Keratinocyte (primary cell): ENCODE data around the gene PDE11A. TPM values are rescaled to one million over a fixed set of nuclear protein-coding genes. Genes with fewer than 3 reads are reported as not detected.
A peak's percentile ranks its signal among the peaks of the same experiment; 100 is the strongest.

Experiments
- DNase-seq: peaks from one replicate; pipeline ENCODE4 v3.0.0-alpha.2; 2011; ENCODE audit warnings: low read depth, missing footprints, low spot score
- FAIRE-seq: peaks from 2 replicates; lab custom pipeline; 2011; peaks lifted over from hg19 to GRCh38; lab: Jason Lieb, UNC
- H2AFZ ChIP-seq: 2 replicates; pipeline ENCODE4 v1.6.0; 2012; ENCODE audit warnings: low read length, control low read depth, inconsistent platforms; ENCODE audit not compliant: control insufficient read depth
- H3K27ac ChIP-seq: 2 replicates; pipeline ENCODE4 v1.5.1; 2011; ENCODE audit warnings: low read length; ENCODE audit not compliant: control insufficient read depth, insufficient read depth
- H3K27me3 ChIP-seq: 3 replicates; pipeline ENCODE4 v1.6.0; 2011; ENCODE audit warnings: low read length; ENCODE audit not compliant: control insufficient read depth, insufficient read depth; ENCODE audit errors: extremely low read depth
- H3K36me3 ChIP-seq, 2 experiments: 2 replicates in 1 of 2; 3 replicates in 1 of 2; pipeline ENCODE4 v1.5.1; 2011; ENCODE audit warnings: low read length in 2 of 2, mild to moderate bottlenecking in 1 of 2; ENCODE audit not compliant: control insufficient read depth in 2 of 2, insufficient read depth in 2 of 2; ENCODE audit errors: extremely low read depth in 1 of 2
- H3K4me1 ChIP-seq: 3 replicates; pipeline ENCODE4 v1.5.1; 2011; ENCODE audit warnings: low read length; ENCODE audit not compliant: control insufficient read depth, insufficient read depth; ENCODE audit errors: extremely low read depth
- H3K4me2 ChIP-seq: 3 replicates; pipeline ENCODE4 v1.6.0; 2011; ENCODE audit warnings: low read depth, low read length; ENCODE audit not compliant: control insufficient read depth, insufficient read depth; ENCODE audit errors: extremely low read depth
- H3K4me3 ChIP-seq, 3 experiments: fragments of 200-600 bp in 1 of 3; sonication (generic) in 1 of 3; 2 replicates in 2 of 3; 3 replicates in 1 of 3; pipeline ENCODE4 v1.5.1; 2011 to 2016; ENCODE audit warnings: low read length in 3 of 3, mild to moderate bottlenecking in 3 of 3, control low read depth in 2 of 3, inconsistent platforms in 1 of 3, low read depth in 1 of 3, mixed read lengths in 1 of 3, mixed run types in 1 of 3, moderate library complexity in 1 of 3; ENCODE audit not compliant: control insufficient read depth in 2 of 3, insufficient read depth in 2 of 3; ENCODE audit errors: extremely low read depth in 1 of 3
- H3K79me2 ChIP-seq: 2 replicates; pipeline ENCODE4 v1.6.0; 2012; ENCODE audit warnings: low read length; ENCODE audit not compliant: control insufficient read depth, insufficient read depth
- H3K9ac ChIP-seq: 3 replicates; pipeline ENCODE4 v1.6.0; 2011; ENCODE audit warnings: low read length; ENCODE audit not compliant: control insufficient read depth, insufficient read depth; ENCODE audit errors: extremely low read depth
- H3K9me1 ChIP-seq: 3 replicates; pipeline ENCODE4 v1.6.0; 2011; ENCODE audit warnings: low read length; ENCODE audit not compliant: control insufficient read depth, insufficient read depth; ENCODE audit errors: extremely low read depth
- H3K9me3 ChIP-seq: 2 replicates; pipeline ENCODE4 v1.5.1; 2012; ENCODE audit warnings: low read depth, low read length; ENCODE audit not compliant: control insufficient read depth
- H4K20me1 ChIP-seq: 3 replicates; pipeline ENCODE4 v1.6.0; 2011; ENCODE audit warnings: low read length; ENCODE audit not compliant: control insufficient read depth, insufficient read depth; ENCODE audit errors: extremely low read depth
- EZH2 ChIP-seq: IDR thresholded peaks from one replicate; pipeline ENCODE4 v1.6.1; 2012; ENCODE audit warnings: inconsistent platforms, mild to moderate bottlenecking, low read length, moderate library complexity
- dilution Hi-C: fragments of 300-500 bp; cut with MboI; formaldehyde crosslinking; loops from one replicate; pipeline ENCODE4 v1.7.0; 2020; ENCODE audit warnings: low sequenced_read_pairs; ENCODE audit not compliant: extremely low pct_ligation_motif_present
- polyA plus RNA-seq, 5 experiments: library from polyadenylated mRNA; depleted of rRNA in 3 of 5; stranded (reverse) in 3 of 5; stranded (forward) in 1 of 5; unstranded in 1 of 5; fragments of >200 nt; gene quantifications; 1 replicate in 1 of 5; 2 replicates in 3 of 5; 3 replicates in 1 of 5; pipeline versions ENCODE4 v1.2.1 to v1.2.3, GENCODE V29; 2011 to 2012; ENCODE audit warnings: missing spikeins in 2 of 5, low read depth in 1 of 5, low replicate concordance in 1 of 5
- TF ChIP-seq, protein P1 (sequence below), 3 experiments: IDR thresholded peaks in 1 of 3; conservative IDR thresholded peaks in 1 of 3; optimal IDR thresholded peaks in 1 of 3; 2 replicates in 2 of 3; 3 replicates in 1 of 3; pipeline versions ENCODE3 to v1.5.1; 2011; ENCODE audit warnings: low read length in 3 of 3, mild to moderate bottlenecking in 3 of 3, moderate library complexity in 2 of 3, control low read depth in 1 of 3, inconsistent platforms in 1 of 3; ENCODE audit not compliant: insufficient read depth in 2 of 3; ENCODE audit errors: extremely low read depth in 1 of 3

Gene PDE11A
- polyA plus RNA-seq, 1 donor (not counting 4 experiments of a cell fraction or from before 2014, with no cell fraction given), result 0.01 TPM

DNA sequence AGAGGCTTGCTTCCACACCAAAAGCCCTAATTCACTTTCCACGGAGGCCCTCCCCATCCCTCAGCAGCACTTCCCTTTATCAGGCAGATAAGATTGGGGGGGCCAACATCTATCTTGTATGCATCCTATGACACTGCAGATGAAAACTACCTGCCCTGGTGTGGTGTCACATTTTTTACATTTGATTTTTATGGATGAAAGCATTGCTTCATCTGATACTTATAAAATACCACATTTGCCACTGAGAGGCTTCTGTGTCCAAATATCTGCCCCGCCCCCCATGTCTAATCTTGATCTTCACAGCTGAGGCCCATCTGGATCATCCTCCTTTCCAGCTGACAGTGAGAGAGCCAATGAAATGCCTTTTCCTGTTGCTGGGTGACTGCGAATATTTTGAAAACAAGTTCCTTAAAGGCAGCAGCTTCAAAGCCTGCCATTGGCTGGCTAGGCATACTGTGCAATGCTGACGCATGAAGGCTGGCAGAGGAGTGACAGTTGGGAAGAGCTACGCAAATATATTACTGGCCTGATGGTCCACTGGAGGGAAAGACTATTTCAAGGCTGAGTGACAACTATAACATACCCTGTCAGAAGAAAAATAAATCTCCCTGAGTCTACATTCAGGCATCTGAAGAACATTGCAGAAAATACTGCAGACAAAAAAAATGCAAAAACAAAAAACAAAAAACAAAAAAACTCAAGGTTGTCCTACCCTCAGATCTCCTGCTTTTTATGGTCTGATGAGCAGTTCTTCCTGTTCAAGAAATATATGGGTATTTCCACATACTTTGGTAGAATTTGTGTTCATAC lies 318.7 kb downstream of the PDE11A start:
- dilution Hi-C loops, result no loop called here
- Histone ChIP-seq H3K79me2 (no peaks in the 10 kb centered on the region), H3K27me3 (no peaks in the 10 kb centered on the region), H3K4me2 (no peak overlapping the region), H3K4me3 (no peak overlapping the region), H3K36me3 (no peaks in the 10 kb centered on the region), H3K9ac (no peak overlapping the region), H4K20me1 (no peaks in the 10 kb centered on the region), H3K4me1 (no peaks in the 10 kb centered on the region), H3K9me3 (no peaks in the 10 kb centered on the region), H2AFZ (no peak overlapping the region), H3K9me1 (no peaks in the 10 kb centered on the region), H3K27ac (no peak overlapping the region)
- TF ChIP-seq EZH2, result no peak
- TF ChIP-seq, protein P1, sequence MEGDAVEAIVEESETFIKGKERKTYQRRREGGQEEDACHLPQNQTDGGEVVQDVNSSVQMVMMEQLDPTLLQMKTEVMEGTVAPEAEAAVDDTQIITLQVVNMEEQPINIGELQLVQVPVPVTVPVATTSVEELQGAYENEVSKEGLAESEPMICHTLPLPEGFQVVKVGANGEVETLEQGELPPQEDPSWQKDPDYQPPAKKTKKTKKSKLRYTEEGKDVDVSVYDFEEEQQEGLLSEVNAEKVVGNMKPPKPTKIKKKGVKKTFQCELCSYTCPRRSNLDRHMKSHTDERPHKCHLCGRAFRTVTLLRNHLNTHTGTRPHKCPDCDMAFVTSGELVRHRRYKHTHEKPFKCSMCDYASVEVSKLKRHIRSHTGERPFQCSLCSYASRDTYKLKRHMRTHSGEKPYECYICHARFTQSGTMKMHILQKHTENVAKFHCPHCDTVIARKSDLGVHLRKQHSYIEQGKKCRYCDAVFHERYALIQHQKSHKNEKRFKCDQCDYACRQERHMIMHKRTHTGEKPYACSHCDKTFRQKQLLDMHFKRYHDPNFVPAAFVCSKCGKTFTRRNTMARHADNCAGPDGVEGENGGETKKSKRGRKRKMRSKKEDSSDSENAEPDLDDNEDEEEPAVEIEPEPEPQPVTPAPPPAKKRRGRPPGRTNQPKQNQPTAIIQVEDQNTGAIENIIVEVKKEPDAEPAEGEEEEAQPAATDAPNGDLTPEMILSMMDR (optimal IDR thresholded peaks at IDR 0.05 in 1 of 3, IDR thresholded peaks at IDR 0.05 in 1 of 3, conservative IDR thresholded peaks at IDR 0.05 in 1 of 3; ENCODE audit: extremely low read depth in 1 of 3, insufficient read depth in 2 of 3, low read length in 3 of 3), result no peak
- FAIRE-seq (peak; percentile 26), DNase-seq (peak; percentile 21)

DNA sequence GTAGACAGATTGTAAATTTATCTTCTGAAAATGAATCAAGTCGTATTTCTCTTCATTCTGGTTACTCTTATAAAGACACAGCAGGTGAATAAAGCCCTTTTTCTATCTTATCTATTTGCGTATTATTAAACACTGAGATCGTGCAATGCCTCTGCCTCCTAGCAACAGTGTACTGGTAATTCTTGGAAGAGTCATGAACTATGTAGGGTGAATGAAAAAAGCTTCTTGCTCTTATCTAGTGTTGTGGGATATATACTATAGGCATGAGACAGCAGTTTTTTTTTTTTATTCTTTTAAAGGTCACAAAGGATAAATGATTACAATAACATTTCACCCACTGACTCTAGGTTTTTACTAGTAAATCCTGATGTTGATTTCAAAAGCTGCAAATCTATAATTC lies 324.2 kb downstream of the PDE11A start:
- H3K9ac ChIP-seq, result no peak overlapping the region
- no peaks in the 10 kb centered on the region for H4K20me1 ChIP-seq
- no peaks in the 10 kb centered on the region for H3K27me3 ChIP-seq
- no peak overlapping the region for H3K27ac ChIP-seq
- H3K4me1 ChIP-seq, result no peaks in the 10 kb centered on the region
- no peaks in the 10 kb centered on the region for H3K79me2 ChIP-seq
- DNase-seq, result no peak
- no peak for FAIRE-seq
- dilution Hi-C loops, result no loop called here
- no peak overlapping the region for H3K4me3 ChIP-seq
- no peak overlapping the region for H3K4me2 ChIP-seq
- no peaks in the 10 kb centered on the region for H3K9me1 ChIP-seq
- no peak for TF ChIP-seq EZH2
- TF ChIP-seq, protein P1 (optimal IDR thresholded peaks at IDR 0.05 in 1 of 3, IDR thresholded peaks at IDR 0.05 in 1 of 3, conservative IDR thresholded peaks at IDR 0.05 in 1 of 3; ENCODE audit: extremely low read depth in 1 of 3, insufficient read depth in 2 of 3, low read length in 3 of 3), result no peak
- H2AFZ ChIP-seq, result no peak overlapping the region
- no peaks in the 10 kb centered on the region for H3K36me3 ChIP-seq
- H3K9me3 ChIP-seq, result no peaks in the 10 kb centered on the region
